ENCODE measurements around the gene KCNK3.

The KCNK3 gene

DNA sequence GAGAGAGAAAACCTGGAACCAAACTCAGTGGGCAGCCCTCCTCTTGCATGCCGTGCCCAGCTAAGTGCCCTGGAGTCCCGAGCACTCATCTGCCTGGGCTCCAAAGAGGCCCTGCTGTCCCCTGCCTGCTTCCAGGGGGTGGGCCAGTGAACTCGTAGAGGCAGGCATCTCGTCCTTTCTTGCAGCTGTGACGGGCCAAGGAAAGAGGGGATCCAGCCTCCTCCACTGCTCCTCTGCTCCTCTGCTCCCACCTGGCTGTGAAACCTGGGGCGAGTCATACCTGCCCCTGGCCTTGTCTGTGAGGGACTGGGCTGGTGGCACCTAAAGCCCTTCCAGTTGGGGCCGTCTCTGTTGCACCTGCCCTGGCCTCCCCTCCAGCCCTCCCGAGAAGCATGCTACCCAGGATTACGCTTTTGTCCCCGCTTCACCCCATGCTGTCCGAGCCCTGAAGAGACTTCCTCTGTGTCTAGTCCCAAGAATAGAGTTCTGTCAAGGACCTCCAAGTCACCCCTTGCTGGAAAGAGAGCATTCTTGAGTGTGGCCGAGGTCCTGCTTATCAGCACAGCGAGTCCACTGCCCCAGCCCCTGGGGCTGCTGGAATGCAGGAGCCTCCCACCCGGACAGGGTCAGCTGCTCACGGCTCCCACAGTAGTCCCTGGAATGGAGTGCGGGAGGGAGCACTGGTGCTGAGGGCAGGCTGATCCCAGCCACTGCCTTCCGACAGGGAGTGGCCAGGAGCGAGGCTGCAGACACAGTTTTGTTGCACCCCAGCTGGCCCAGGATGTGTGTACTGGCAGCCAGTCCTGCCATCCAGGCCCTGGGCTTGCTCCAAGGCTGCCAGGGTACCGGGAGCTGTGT, 14.3 kb downstream of the KCNK3 start:
- no peak overlapping the region for H3K4me3 ChIP-seq (replicated peaks; ENCODE audit: insufficient read depth, low read length)
- DNase-seq (ENCODE audit: low read depth in 1 of 2, low spot score in 1 of 2) = no peak
- no peak overlapping the region for H3K27ac ChIP-seq (replicated peaks)
- H3K27me3 ChIP-seq (ENCODE audit: insufficient read depth, poor library complexity, severe bottlenecking) = peaks cover 2% of the 10 kb centered on the region
- no peak for TF ChIP-seq REST (IDR thresholded peaks at IDR 0.05; ENCODE audit: insufficient replicate concordance, low read depth)
- TF ChIP-seq SPI1 (IDR thresholded peaks at IDR 0.05; ENCODE audit: borderline replicate concordance, low read depth) = no peak
- TF ChIP-seq POLR2AphosphoS5 (IDR thresholded peaks at IDR 0.05; ENCODE audit: low read depth) = no peak
- no peak for TF ChIP-seq GABPA (IDR thresholded peaks at IDR 0.05; ENCODE audit: low read depth)
- no peak for TF ChIP-seq CTCF (IDR thresholded peaks at IDR 0.05; ENCODE audit: insufficient read depth, low read length)

- no peak for TF ChIP-seq CTCF (IDR thresholded peaks at IDR 0.05; ENCODE audit: insufficient read depth, low read length)
- no peak for TF ChIP-seq SPI1 (IDR thresholded peaks at IDR 0.05; ENCODE audit: borderline replicate concordance, low read depth)
- TF ChIP-seq GABPA (IDR thresholded peaks at IDR 0.05; ENCODE audit: low read depth) = no peak
- no peak for TF ChIP-seq REST (IDR thresholded peaks at IDR 0.05; ENCODE audit: insufficient replicate concordance, low read depth)
- no peak for TF ChIP-seq POLR2AphosphoS5 (IDR thresholded peaks at IDR 0.05; ENCODE audit: low read depth)
- DNase-seq (ENCODE audit: low read depth in 1 of 2, low spot score in 1 of 2) = no peak
- H3K27me3 ChIP-seq (ENCODE audit: insufficient read depth, poor library complexity, severe bottlenecking) = peaks cover 2% of the 10 kb centered on the region
- no peak overlapping the region for H3K4me3 ChIP-seq (replicated peaks; ENCODE audit: insufficient read depth, low read length)
- H3K27ac ChIP-seq (replicated peaks) = no peak overlapping the region
Measured at GRCh38 chr2:26707747-26708146, 15.2 kb downstream of the KCNK3 start.

DNA sequence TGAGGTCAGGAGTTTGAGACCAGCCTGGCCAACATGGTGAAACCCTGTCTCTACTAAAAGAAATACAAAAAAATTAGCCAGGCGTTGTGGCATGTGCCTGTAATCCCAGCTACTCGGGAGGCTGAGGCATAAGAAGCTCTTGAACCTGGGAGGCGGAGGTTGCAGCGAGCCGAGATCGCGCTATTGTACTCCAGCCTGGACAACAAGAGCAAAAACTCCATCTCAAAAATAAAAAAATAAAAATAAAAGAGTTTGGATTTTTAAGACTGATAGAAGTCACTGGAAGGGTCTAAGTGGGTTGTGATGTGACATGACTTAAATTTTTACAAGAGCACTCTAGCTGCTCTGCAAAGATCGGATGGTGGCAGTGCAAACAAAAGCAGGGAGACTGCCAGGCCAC, 15.9 kb downstream of the KCNK3 start:
- TF ChIP-seq REST (IDR thresholded peaks at IDR 0.05; ENCODE audit: insufficient replicate concordance, low read depth) = no peak
- TF ChIP-seq POLR2AphosphoS5 (IDR thresholded peaks at IDR 0.05; ENCODE audit: low read depth) = no peak
- TF ChIP-seq GABPA (IDR thresholded peaks at IDR 0.05; ENCODE audit: low read depth) = no peak
- TF ChIP-seq CTCF (IDR thresholded peaks at IDR 0.05; ENCODE audit: insufficient read depth, low read length) = no peak
- no peak for TF ChIP-seq SPI1 (IDR thresholded peaks at IDR 0.05; ENCODE audit: borderline replicate concordance, low read depth)
- Histone ChIP-seq H3K4me3 (replicated peaks; ENCODE audit: insufficient read depth, low read length) (no peak overlapping the region), H3K27me3 (ENCODE audit: insufficient read depth, poor library complexity, severe bottlenecking) (no peaks in the 10 kb centered on the region), H3K27ac (replicated peaks) (no peak overlapping the region)
- DNase-seq (ENCODE audit: low read depth in 1 of 2, low spot score in 1 of 2) = no peak

Data from HL-60 (cell line).